GM10266 (cell line): ENCODE measurements around the gene JAG1.

Source experiments
- DNase-seq: peaks from one replicate; pipeline ENCODE4 v3.0.0; 2012; ENCODE audit errors: extremely low spot score
- TF ChIP-seq, protein P1 (sequence below): IDR thresholded peaks from 2 replicates; pipeline ENCODE4 v1.5.1; 2012; ENCODE audit warnings: mild to moderate bottlenecking, low read depth; ENCODE audit not compliant: control insufficient read depth, insufficient read depth; ENCODE audit errors: missing control alignments

The JAG1 gene

DNA sequence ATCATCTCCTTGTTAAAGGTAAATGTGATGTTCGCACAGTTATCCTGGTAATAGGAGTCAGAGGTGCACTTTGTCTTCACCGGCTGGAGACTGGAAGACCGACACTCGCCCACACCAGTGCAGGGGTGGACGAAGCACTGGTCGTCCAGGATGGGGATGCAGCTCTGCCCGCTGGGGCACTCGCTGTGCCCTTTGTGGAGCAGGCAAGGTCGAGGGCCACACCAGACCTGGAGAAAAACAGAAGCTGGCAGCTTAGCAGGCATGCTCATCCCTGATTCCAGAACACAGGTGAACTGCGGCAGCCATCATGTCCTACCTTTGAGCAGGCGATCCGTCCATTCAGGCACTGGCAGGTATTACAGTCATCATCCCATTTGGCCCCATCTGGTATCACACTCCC is 32.3 kb downstream of the JAG1 start:
- DNase-seq: no peak
- TF ChIP-seq, protein P1, sequence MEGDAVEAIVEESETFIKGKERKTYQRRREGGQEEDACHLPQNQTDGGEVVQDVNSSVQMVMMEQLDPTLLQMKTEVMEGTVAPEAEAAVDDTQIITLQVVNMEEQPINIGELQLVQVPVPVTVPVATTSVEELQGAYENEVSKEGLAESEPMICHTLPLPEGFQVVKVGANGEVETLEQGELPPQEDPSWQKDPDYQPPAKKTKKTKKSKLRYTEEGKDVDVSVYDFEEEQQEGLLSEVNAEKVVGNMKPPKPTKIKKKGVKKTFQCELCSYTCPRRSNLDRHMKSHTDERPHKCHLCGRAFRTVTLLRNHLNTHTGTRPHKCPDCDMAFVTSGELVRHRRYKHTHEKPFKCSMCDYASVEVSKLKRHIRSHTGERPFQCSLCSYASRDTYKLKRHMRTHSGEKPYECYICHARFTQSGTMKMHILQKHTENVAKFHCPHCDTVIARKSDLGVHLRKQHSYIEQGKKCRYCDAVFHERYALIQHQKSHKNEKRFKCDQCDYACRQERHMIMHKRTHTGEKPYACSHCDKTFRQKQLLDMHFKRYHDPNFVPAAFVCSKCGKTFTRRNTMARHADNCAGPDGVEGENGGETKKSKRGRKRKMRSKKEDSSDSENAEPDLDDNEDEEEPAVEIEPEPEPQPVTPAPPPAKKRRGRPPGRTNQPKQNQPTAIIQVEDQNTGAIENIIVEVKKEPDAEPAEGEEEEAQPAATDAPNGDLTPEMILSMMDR: no peak

DNA sequence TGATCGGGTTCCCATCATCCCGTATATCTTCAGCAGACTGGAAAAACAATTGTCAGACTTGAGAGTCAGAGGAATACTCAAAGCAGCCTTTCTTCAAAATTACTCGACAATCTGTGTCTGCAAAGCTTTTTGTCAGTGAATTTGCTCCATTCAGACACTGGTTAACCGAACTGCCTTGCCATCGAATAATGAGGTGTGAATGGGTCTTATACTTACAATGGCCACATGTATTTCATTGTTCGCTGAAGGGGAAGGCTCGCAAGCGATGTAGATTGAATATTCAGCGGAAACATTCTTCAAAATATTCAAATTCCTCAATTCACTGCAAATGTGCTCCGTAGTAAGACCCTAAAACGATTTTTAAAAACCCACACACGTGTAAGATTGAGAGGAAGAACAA is 32.9 kb downstream of the JAG1 start:
- no peak for DNase-seq
- TF ChIP-seq, protein P1: no peak

DNA sequence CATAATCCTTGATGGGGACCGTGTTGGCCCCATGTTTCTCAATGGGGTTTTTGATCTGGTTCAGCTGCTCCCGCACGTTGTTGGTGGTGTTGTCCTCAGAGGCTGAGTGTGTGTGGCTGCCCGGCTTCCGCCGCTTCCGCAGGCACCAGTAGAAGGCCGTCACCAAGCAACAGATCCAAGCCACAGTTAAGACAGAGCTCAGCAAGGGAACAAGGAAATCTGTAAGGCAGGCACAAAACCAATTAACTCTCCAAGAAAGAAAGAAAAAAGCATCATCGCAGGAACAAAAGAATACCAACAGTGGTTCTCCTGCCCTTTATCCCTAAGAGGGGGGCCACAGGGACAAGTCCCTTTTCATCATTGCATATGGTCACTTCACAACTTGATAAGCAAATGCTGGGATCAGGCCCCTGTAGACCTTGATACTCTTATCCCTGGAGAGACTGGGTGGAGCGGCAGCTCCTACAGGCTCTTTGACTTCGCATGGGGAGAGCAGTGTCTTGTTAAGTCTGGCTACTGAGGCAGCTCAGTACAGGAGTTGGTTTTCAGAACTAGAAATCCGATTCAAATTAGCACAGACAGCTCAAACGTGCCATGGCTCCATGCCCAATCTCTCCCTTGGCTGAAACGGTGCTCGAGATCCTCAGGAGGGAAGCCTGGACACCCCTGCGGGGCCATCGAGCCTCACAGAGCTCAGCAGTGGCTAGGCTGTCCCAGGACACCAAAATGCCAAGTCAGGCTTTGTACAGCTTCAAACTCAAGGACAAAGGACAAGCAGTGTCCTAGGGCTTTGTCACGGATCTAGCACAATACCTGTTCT is 33.9 kb downstream of the JAG1 start:
- no peak for DNase-seq
- TF ChIP-seq, protein P1: no peak

DNA sequence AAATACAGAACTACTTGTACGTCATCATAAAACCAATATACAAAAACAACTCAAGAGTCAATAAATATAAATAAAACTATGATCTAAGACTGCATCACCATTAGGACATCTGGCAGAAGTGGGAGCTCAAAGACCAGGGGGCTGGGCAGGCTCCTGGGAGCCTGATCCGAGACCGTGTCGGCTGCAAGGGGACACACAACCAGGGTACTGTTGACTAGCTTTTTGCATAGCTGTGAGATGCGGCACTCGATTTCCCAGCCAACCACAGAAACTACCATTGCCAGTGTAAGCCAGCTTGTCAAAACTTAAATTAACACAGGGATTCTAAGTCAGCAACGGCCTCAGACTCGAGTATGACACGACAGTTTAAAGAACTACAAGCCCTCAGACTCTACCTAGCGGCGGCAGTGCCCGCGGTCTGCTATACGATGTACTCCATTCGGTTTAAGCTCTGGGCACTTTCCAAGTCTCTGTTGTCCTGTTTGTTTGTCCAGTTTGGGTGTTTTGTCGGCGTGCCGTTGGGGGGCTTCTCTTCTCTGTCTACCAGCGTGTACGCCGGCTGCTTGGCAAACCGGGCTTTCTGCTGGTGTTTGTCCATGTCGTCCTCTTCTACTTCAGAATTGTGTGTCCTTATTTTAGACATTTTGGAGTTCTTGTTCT is 34.6 kb downstream of the JAG1 start:
- TF ChIP-seq, protein P1: no peak

DNA sequence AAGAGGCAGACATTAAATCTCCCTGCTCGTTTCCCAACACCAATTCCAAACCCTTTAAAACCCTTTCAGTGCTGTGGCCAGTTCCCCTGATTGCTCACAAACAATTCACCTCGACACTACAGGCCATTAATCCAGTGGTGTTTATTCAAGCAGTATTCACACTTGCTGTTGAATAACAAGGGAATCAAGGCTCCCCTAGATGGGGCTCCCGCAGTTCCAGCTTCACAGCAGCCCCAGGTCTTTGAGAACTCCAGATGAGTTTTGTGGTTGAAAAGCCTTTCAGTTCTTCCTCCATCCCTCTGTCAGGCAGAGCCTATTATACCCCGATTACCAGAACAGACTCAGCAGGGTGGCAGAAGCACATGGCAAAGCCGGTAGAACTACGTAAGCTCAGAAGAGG is 36.2 kb downstream of the JAG1 start:
- TF ChIP-seq, protein P1: no peak
- no peak for DNase-seq

More for the DNA sequence above, 34.6 kb downstream of the JAG1 start:
- DNase-seq: no peak

DNA sequence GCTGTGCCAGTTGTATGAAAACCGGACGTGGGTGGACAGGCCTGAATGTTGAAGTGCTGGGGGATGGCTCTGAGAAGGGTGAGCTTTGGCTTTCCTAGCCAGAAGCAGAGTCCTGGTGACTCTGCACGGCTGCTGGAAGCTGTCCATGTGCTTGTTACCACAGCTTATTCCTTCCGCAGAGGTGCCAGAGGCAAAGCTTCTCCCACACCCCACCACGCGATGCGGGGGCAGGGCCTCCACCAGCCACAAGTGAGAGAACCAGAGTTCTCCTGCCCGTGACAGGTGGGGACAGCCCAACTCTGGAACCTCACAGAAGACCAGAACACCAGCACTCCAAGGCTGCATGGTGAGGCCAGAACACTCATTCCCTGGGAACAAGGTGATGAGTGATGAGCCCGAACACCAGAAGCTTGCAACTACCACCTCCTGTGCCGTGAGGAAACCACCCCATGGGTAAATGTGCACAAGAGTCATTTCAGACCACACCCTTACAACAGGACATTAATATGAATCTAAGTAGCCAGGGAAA is 36.7 kb downstream of the JAG1 start:
- no peak for DNase-seq
- TF ChIP-seq, protein P1: no peak
